Subcutaneous abdominal adipose tissue (tissue), 5 donors: ENCODE data around the gene BRPF1.
A peak's percentile ranks its signal among the peaks of the same experiment; 100 is the strongest.

Experiments
- H3K27ac ChIP-seq: one replicate; pipeline ENCODE4 v1.7.0; 2013; ENCODE audit warnings: low read depth, mild to moderate bottlenecking, inconsistent platforms, low read length, moderate library complexity
- H3K27me3 ChIP-seq, 5 donors: one replicate each; pipeline ENCODE4 v1.7.0; 2013; ENCODE audit warnings: low read length in 5 of 5, inconsistent platforms in 1 of 5; ENCODE audit not compliant: control insufficient read depth in 5 of 5, insufficient read depth in 4 of 5
- H3K36me3 ChIP-seq, 5 donors: one replicate each; pipeline ENCODE4 v1.7.0; 2013; ENCODE audit warnings: low read length in 5 of 5; ENCODE audit not compliant: control insufficient read depth in 5 of 5, insufficient read depth in 5 of 5
- H3K4me1 ChIP-seq, 5 donors: one replicate each; pipeline ENCODE4 v1.7.0; 2013; ENCODE audit warnings: low read length in 5 of 5, mild to moderate bottlenecking in 3 of 5, moderate library complexity in 1 of 5; ENCODE audit not compliant: control insufficient read depth in 5 of 5, insufficient read depth in 5 of 5
- H3K4me3 ChIP-seq, 5 donors: one replicate each; pipeline ENCODE4 v1.7.0; 2013; ENCODE audit warnings: low read length in 5 of 5, low read depth in 1 of 5
- H3K9ac ChIP-seq, 5 donors: one replicate each; pipeline ENCODE4 v1.7.0; 2013; ENCODE audit warnings: low read length in 5 of 5, mild to moderate bottlenecking in 4 of 5, moderate library complexity in 3 of 5
- H3K9me3 ChIP-seq, 5 donors: one replicate each; pipeline ENCODE4 v1.7.0; 2013; ENCODE audit warnings: low read length in 5 of 5; ENCODE audit not compliant: control insufficient read depth in 5 of 5
- donor health status: healthy.
- donor health status: healthy.
- donor health status: healthy.
- donor health status: healthy.
- donor health status: healthy.

BRPF1 gene

GRCh38 chr3:9731206-9732079 is at the start of gene BRPF1:
TSS of gene BRPF1 (plus strand) at chr3:9731735. CDS start at chr3:9734141, 2,406 bp downstream.
- H3K4me1 ChIP-seq: peaks cover 6 to 35% (median 26%) of the 10 kb centered on the region in 5 donors
- H3K9me3 ChIP-seq: no peaks in the 10 kb centered on the region
- peaks cover 0 to 23% (median 18%) of the 10 kb centered on the region in 5 donors for H3K36me3 ChIP-seq
- peak within 1 kb of the TSS; percentile 81 to 93 (median 86) for H3K4me3 ChIP-seq
- H3K27ac ChIP-seq: peak within 1 kb of the TSS; percentile 91
- H3K9ac ChIP-seq: peak within 1 kb of the TSS; percentile 59 to 97 (median 95)
- no peaks in the 10 kb centered on the region for H3K27me3 ChIP-seq

- no peak overlapping the region for H3K4me3 ChIP-seq
- no peak overlapping the region for H3K9ac ChIP-seq
- H3K4me1 ChIP-seq: no peaks in the 10 kb centered on the region
- peaks cover 10 to 98% (median 97%) of the 10 kb centered on the region in 5 donors for H3K36me3 ChIP-seq
- H3K27me3 ChIP-seq: no peaks in the 10 kb centered on the region
- no peaks in the 10 kb centered on the region for H3K9me3 ChIP-seq
- H3K27ac ChIP-seq: no peak overlapping the region
Observed at GRCh38 chr3:9682096-9682495, 49.4 kb upstream of the BRPF1 start.

GRCh38 chr3:9683426-9683825 is 48.1 kb upstream of the BRPF1 start:
- Histone ChIP-seq H3K27ac (no peak overlapping the region), H3K27me3 (no peaks in the 10 kb centered on the region), H3K9me3 (no peaks in the 10 kb centered on the region), H3K4me3 (no peak overlapping the region), H3K4me1 (no peaks in the 10 kb centered on the region), H3K9ac (no peak overlapping the region), H3K36me3 (peaks cover 4 to 98% (median 96%) of the 10 kb centered on the region in 5 donors)

- peaks cover 4 to 98% (median 96%) of the 10 kb centered on the region in 5 donors for H3K36me3 ChIP-seq
- H3K9ac ChIP-seq: no peak overlapping the region
Observed at GRCh38 chr3:9685216-9686049, 46.1 kb upstream of the BRPF1 start.

GRCh38 chr3:9686050-9686550 is 45.4 kb upstream of the BRPF1 start:
- Histone ChIP-seq H3K27ac (no peak overlapping the region), H3K4me3 (no peak overlapping the region), H3K9me3 (no peaks in the 10 kb centered on the region), H3K27me3 (no peaks in the 10 kb centered on the region), H3K36me3 (peaks cover 7 to 100% (median 98%) of the 10 kb centered on the region in 5 donors), H3K4me1 (peaks cover 0 to 7% (median 0%) of the 10 kb centered on the region in 5 donors), H3K9ac (no peak overlapping the region)

More at GRCh38 chr3:9685216-9686049, 46.1 kb upstream of the BRPF1 start:
- Histone ChIP-seq H3K27ac (no peak overlapping the region), H3K27me3 (no peaks in the 10 kb centered on the region), H3K9me3 (no peaks in the 10 kb centered on the region), H3K4me1 (peaks cover 0 to 2% (median 0%) of the 10 kb centered on the region in 5 donors), H3K4me3 (no peak overlapping the region)

GRCh38 chr3:9686703-9687102 is 44.8 kb upstream of the BRPF1 start:
- Histone ChIP-seq H3K36me3 (peaks cover 3 to 100% (median 98%) of the 10 kb centered on the region in 5 donors), H3K9me3 (no peaks in the 10 kb centered on the region), H3K27me3 (no peaks in the 10 kb centered on the region), H3K27ac (no peak overlapping the region), H3K4me1 (peaks cover 0 to 8% (median 0%) of the 10 kb centered on the region in 5 donors), H3K4me3 (no peak overlapping the region), H3K9ac (no peak overlapping the region)

GRCh38 chr3:9687514-9687913 is 44.0 kb upstream of the BRPF1 start:
- Histone ChIP-seq H3K4me3 (no peak overlapping the region), H3K9me3 (no peaks in the 10 kb centered on the region), H3K27ac (no peak overlapping the region), H3K9ac (no peak overlapping the region), H3K27me3 (no peaks in the 10 kb centered on the region), H3K36me3 (peaks cover 3 to 100% (median 98%) of the 10 kb centered on the region in 5 donors), H3K4me1 (peaks cover 0 to 8% (median 0%) of the 10 kb centered on the region in 5 donors)

GRCh38 chr3:9688961-9689360 is 42.6 kb upstream of the BRPF1 start:
- Histone ChIP-seq H3K27me3 (no peaks in the 10 kb centered on the region), H3K36me3 (peaks cover 13 to 100% (median 99%) of the 10 kb centered on the region in 5 donors), H3K9ac (no peak overlapping the region), H3K27ac (no peak overlapping the region), H3K4me3 (no peak overlapping the region), H3K9me3 (no peaks in the 10 kb centered on the region), H3K4me1 (peaks cover 0 to 8% (median 0%) of the 10 kb centered on the region in 5 donors)

GRCh38 chr3:9689757-9690156 is 41.8 kb upstream of the BRPF1 start:
- no peak overlapping the region for H3K27ac ChIP-seq
- no peak overlapping the region for H3K4me3 ChIP-seq
- H3K9ac ChIP-seq: no peak overlapping the region
- H3K4me1 ChIP-seq: peaks cover 0 to 8% (median 0%) of the 10 kb centered on the region in 5 donors
- no peaks in the 10 kb centered on the region for H3K27me3 ChIP-seq
- peaks cover 13 to 100% (median 99%) of the 10 kb centered on the region in 5 donors for H3K36me3 ChIP-seq
- no peaks in the 10 kb centered on the region for H3K9me3 ChIP-seq
